HepG2 (cell line): ENCODE results near the gene NPBWR2. TPM values are rescaled to one million over a fixed set of nuclear protein-coding genes. Genes with fewer than 3 reads are reported as not detected.

ENCODE experiments used
- CHD4 ChIP-seq: fragments of 200-600 bp; sonication (generic); IDR thresholded peaks from 2 replicates; pipeline ENCODE4 v1.7.0; 2017; ENCODE audit warnings: mild to moderate bottlenecking, low read length, borderline replicate concordance
- FOXA1 ChIP-seq, 2 experiments: fragments of 450-650 bp in 1 of 2; sonication (generic) in 1 of 2; formaldehyde crosslinking in 1 of 2; IDR thresholded peaks; 2 replicates each; pipeline versions ENCODE4 v1.4.0 to v1.6.1; 2016 to 2020; ENCODE audit warnings: missing genetic modification reagents in 1 of 2
- MAZ ChIP-seq, 2 experiments: sonication (generic) in 1 of 2; formaldehyde crosslinking in 1 of 2; IDR thresholded peaks; 2 replicates each; pipeline versions ENCODE4 v1.5.0 to v1.6.1; 2012 to 2020; ENCODE audit warnings: low read depth in 2 of 2, mild to moderate bottlenecking in 2 of 2, borderline replicate concordance in 1 of 2, improper control_type of control experiment in 1 of 2, low read length in 1 of 2, missing genetic modification reagents in 1 of 2, moderate library complexity in 1 of 2
- RBM22 ChIP-seq: fragments of 200-400 bp; formaldehyde crosslinking; optimal IDR thresholded peaks from 2 replicates; pipeline ENCODE3; 2017; ENCODE audit warnings: mild to moderate bottlenecking, low read length, moderate library complexity
- ZNF318 ChIP-seq: sonication (generic); formaldehyde crosslinking; IDR thresholded peaks from 2 replicates; pipeline ENCODE4 v1.4.0; 2020; ENCODE audit warnings: mild to moderate bottlenecking, missing genetic modification reagents
- polyA plus RNA-seq, 8 experiments: library from polyadenylated mRNA; depleted of rRNA in 3 of 8; stranded (reverse) in 7 of 8; unstranded in 1 of 8; fragments of >200 nt; fragmentation: Illumina TruSeq in 4 of 8; extraction: Trizol in 4 of 8; gene quantifications; 2 replicates each; pipeline versions ENCODE4 v1.2.1 to v1.2.3, GENCODE V29; 2011 to 2016; ENCODE audit warnings: low read depth in 4 of 8, missing spikeins in 1 of 8, mixed read lengths in 1 of 8; ENCODE audit not compliant: insufficient read depth in 1 of 8
- total RNA-seq, 5 experiments: library from RNA; depleted of rRNA; stranded (reverse); fragments of >200 nt; fragmentation: Illumina TruSeq; extraction: Trizol; gene quantifications; 2 replicates each; pipeline ENCODE4 v1.2.3, GENCODE V29; 2016; ENCODE audit warnings: low read depth in 1 of 5

Gene NPBWR2
- total and polyA plus RNA-seq, 2 of the 13 experiments (the other 11 are each of a cell fraction or from before 2014, with no cell fraction given) = not detected

- no peak for TF ChIP-seq RBM22
- TF ChIP-seq MAZ (IDR thresholded peaks at IDR 0.05; ENCODE audit: borderline replicate concordance, low read depth, low read length) = no peak
- TF ChIP-seq MAZ (CRISPR knock-in tag; IDR thresholded peaks at IDR 0.05; ENCODE audit: low read depth) = no peak
- TF ChIP-seq CHD4 = no peak
- no peak for TF ChIP-seq ZNF318 (CRISPR knock-in tag)
- no peak for TF ChIP-seq FOXA1 (IDR thresholded peaks at IDR 0.05)
- TF ChIP-seq FOXA1 (CRISPR knock-in tag; IDR thresholded peaks at IDR 0.05) = no peak
Measured at GRCh38 chr20:64075556-64075955, 31.8 kb downstream of the NPBWR2 start (continued).
